ENCODE results near the gene CD160.
"Not testable (repeated sequence)": the region's sequence is repeated elsewhere in the genome, so short reads cannot be mapped to it uniquely, and the experiment has no call there.

CD160 gene, protein sequence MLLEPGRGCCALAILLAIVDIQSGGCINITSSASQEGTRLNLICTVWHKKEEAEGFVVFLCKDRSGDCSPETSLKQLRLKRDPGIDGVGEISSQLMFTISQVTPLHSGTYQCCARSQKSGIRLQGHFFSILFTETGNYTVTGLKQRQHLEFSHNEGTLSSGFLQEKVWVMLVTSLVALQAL

GRCh38 chr1:145719230-145720079 is at the start of gene CD160:
CD160 (plus strand) TSS chr1:145719499; CDS start chr1:145728328, 8,829 bp downstream.
- H3K27me3 ChIP-seq (ENCODE audit: low read depth, low read length), result peaks cover 6% of the 10 kb centered on the region
- H3K27ac ChIP-seq (ENCODE audit: low read length), result no peak within 1 kb of the TSS
- peaks cover 0 to 13% of the 10 kb centered on the region in 2 donors for H3K4me1 ChIP-seq (ENCODE audit: control insufficient read depth in 1 of 2, insufficient read depth in 2 of 2, low read length in 2 of 2)
- no peak within 1 kb of the TSS for H3K4me3 ChIP-seq (ENCODE audit: low read depth in 1 of 2, low read length in 2 of 2)
- H3K9me3 ChIP-seq (ENCODE audit: control insufficient read depth in 1 of 2, low read length in 2 of 2), result no peaks in the 10 kb centered on the region
- H3K36me3 ChIP-seq (ENCODE audit: control insufficient read depth in 1 of 2, insufficient read depth in 2 of 2, low read length in 2 of 2), result no peaks in the 10 kb centered on the region

- H3K27ac ChIP-seq (ENCODE audit: low read length); H3K36me3 ChIP-seq (ENCODE audit: control insufficient read depth in 1 of 2, insufficient read depth in 2 of 2, low read length in 2 of 2); H3K27me3 ChIP-seq (ENCODE audit: low read depth, low read length); H3K4me1 ChIP-seq (ENCODE audit: control insufficient read depth in 1 of 2, insufficient read depth in 2 of 2, low read length in 2 of 2); H3K9me3 ChIP-seq (ENCODE audit: control insufficient read depth in 1 of 2, low read length in 2 of 2); H3K4me3 ChIP-seq (ENCODE audit: low read depth in 1 of 2, low read length in 2 of 2): not testable (repeated sequence)
These were observed 48.1 kb upstream of the CD160 start for GRCh38 chr1:145670995-145671745.

DNA sequence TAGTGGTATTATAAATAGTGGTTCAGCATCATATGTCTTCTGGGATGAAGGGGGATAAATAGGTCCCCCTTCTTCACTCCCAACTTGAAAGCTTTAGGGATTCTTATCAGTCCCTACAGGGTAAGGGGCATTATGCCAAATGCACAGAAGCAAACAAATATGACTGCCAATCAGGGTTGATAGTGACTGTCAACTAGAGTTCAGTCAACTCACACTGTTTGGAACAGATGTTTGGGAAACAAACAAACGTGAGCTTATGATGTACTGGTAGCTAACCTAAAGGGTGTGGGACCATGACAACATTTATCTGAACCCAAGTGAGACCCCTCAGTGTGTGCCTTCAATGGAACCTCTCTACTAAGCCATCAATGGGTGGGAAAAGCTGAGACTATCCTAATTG is 46.1 kb upstream of the CD160 start:
- H3K4me3 ChIP-seq (ENCODE audit: low read depth in 1 of 2, low read length in 2 of 2); H3K36me3 ChIP-seq (ENCODE audit: control insufficient read depth in 1 of 2, insufficient read depth in 2 of 2, low read length in 2 of 2); H3K4me1 ChIP-seq (ENCODE audit: control insufficient read depth in 1 of 2, insufficient read depth in 2 of 2, low read length in 2 of 2); H3K27ac ChIP-seq (ENCODE audit: low read length); H3K9me3 ChIP-seq (ENCODE audit: control insufficient read depth in 1 of 2, low read length in 2 of 2); H3K27me3 ChIP-seq (ENCODE audit: low read depth, low read length): not testable (repeated sequence)

DNA sequence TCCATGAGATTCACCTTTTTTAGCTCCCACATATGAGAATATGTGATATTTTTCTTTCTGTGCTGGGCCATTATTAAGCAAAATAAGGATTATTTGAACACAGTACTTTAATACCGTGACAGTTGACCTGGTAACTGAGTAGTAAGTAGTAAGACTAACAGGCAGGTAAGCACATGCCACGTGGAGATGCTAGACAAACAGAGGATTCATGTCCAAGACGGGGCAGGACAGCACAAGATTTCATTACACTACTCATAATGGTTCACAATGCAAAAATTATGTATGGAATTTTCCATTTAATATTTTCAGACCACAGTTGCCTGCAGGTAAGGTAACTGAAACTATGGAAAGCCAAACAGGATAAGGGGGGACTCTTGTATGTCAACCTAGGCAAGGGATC is 34.4 kb upstream of the CD160 start:
- not testable (repeated sequence) for H3K4me1 ChIP-seq (ENCODE audit: control insufficient read depth in 1 of 2, insufficient read depth in 2 of 2, low read length in 2 of 2); H3K27me3 ChIP-seq (ENCODE audit: low read depth, low read length); H3K9me3 ChIP-seq (ENCODE audit: control insufficient read depth in 1 of 2, low read length in 2 of 2); H3K36me3 ChIP-seq (ENCODE audit: control insufficient read depth in 1 of 2, insufficient read depth in 2 of 2, low read length in 2 of 2); H3K27ac ChIP-seq (ENCODE audit: low read length); H3K4me3 ChIP-seq (ENCODE audit: low read depth in 1 of 2, low read length in 2 of 2)

DNA sequence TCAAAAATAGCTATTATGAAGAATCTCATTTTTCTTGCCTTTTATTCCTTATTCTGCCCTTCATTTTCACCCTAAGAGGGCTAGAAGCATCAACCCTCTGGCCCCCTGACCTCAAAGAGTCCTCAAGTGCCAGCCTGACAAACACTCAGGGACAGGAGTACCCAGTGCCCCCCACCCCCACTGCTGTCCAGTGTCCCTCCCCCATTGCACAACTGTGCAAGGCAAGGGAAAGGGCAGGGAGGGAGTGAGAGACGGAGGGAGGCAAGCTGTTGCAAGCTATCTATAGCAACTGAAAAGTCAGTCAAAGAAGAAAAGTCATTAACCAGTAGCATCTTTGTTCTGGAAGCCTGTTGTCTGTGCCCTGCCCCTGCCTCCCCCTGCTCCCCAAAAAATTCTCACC is 33.2 kb upstream of the CD160 start:
- not testable (repeated sequence) for H3K36me3 ChIP-seq (ENCODE audit: control insufficient read depth in 1 of 2, insufficient read depth in 2 of 2, low read length in 2 of 2); H3K27me3 ChIP-seq (ENCODE audit: low read depth, low read length); H3K9me3 ChIP-seq (ENCODE audit: control insufficient read depth in 1 of 2, low read length in 2 of 2); H3K27ac ChIP-seq (ENCODE audit: low read length); H3K4me1 ChIP-seq (ENCODE audit: control insufficient read depth in 1 of 2, insufficient read depth in 2 of 2, low read length in 2 of 2); H3K4me3 ChIP-seq (ENCODE audit: low read depth in 1 of 2, low read length in 2 of 2)

GRCh38 chr1:145688328-145688727 is 31.0 kb upstream of the CD160 start:
- Histone ChIP-seq H3K4me3 (ENCODE audit: low read depth in 1 of 2, low read length in 2 of 2) (no peak overlapping the region), H3K36me3 (ENCODE audit: control insufficient read depth in 1 of 2, insufficient read depth in 2 of 2, low read length in 2 of 2) (no peaks in the 10 kb centered on the region), H3K9me3 (ENCODE audit: control insufficient read depth in 1 of 2, low read length in 2 of 2) (no peaks in the 10 kb centered on the region), H3K27me3 (ENCODE audit: low read depth, low read length) (no peaks in the 10 kb centered on the region), H3K4me1 (ENCODE audit: control insufficient read depth in 1 of 2, insufficient read depth in 2 of 2, low read length in 2 of 2) (peaks cover 0 to 6% of the 10 kb centered on the region in 2 donors), H3K27ac (ENCODE audit: low read length) (no peak overlapping the region)

DNA sequence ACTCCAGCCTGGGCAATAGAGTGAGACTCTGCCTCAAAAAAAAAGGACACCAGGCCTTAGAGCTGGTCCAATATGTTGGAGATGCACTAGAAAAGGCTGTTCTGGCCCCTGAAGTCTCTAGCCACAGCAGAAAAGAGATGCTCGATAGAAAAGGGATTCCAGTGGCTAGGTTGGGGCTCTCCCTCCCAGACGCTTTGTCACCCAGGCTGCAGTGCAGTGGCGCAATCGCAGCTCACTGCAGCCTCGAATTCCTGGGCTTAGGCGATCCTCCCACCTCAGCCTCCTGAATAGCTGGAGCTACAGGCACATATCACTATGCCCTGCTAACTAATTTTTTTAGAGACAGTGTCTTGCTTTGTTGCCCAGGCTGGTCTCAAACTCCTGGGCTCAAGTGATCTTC is 30.4 kb upstream of the CD160 start:
- Histone ChIP-seq H3K36me3 (ENCODE audit: control insufficient read depth in 1 of 2, insufficient read depth in 2 of 2, low read length in 2 of 2) (no peaks in the 10 kb centered on the region), H3K4me1 (ENCODE audit: control insufficient read depth in 1 of 2, insufficient read depth in 2 of 2, low read length in 2 of 2) (peaks cover 0 to 6% of the 10 kb centered on the region in 2 donors), H3K27me3 (ENCODE audit: low read depth, low read length) (no peaks in the 10 kb centered on the region), H3K27ac (ENCODE audit: low read length) (no peak overlapping the region), H3K4me3 (ENCODE audit: low read depth in 1 of 2, low read length in 2 of 2) (no peak overlapping the region), H3K9me3 (ENCODE audit: control insufficient read depth in 1 of 2, low read length in 2 of 2) (no peaks in the 10 kb centered on the region)

GRCh38 chr1:145689922-145690321 is 29.4 kb upstream of the CD160 start:
- H3K4me3 ChIP-seq (ENCODE audit: low read depth in 1 of 2, low read length in 2 of 2), result no peak overlapping the region
- H3K4me1 ChIP-seq (ENCODE audit: control insufficient read depth in 1 of 2, insufficient read depth in 2 of 2, low read length in 2 of 2), result peaks cover 0 to 6% of the 10 kb centered on the region in 2 donors
- no peaks in the 10 kb centered on the region for H3K36me3 ChIP-seq (ENCODE audit: control insufficient read depth in 1 of 2, insufficient read depth in 2 of 2, low read length in 2 of 2)
- H3K27ac ChIP-seq (ENCODE audit: low read length), result no peak overlapping the region
- H3K27me3 ChIP-seq (ENCODE audit: low read depth, low read length), result no peaks in the 10 kb centered on the region
- no peaks in the 10 kb centered on the region for H3K9me3 ChIP-seq (ENCODE audit: control insufficient read depth in 1 of 2, low read length in 2 of 2)

- no peaks in the 10 kb centered on the region for H3K27me3 ChIP-seq (ENCODE audit: low read depth, low read length)
- peaks cover 0 to 6% of the 10 kb centered on the region in 2 donors for H3K4me1 ChIP-seq (ENCODE audit: control insufficient read depth in 1 of 2, insufficient read depth in 2 of 2, low read length in 2 of 2)
- no peaks in the 10 kb centered on the region for H3K36me3 ChIP-seq (ENCODE audit: control insufficient read depth in 1 of 2, insufficient read depth in 2 of 2, low read length in 2 of 2)
- no peaks in the 10 kb centered on the region for H3K9me3 ChIP-seq (ENCODE audit: control insufficient read depth in 1 of 2, low read length in 2 of 2)
- H3K4me3 ChIP-seq (ENCODE audit: low read depth in 1 of 2, low read length in 2 of 2), result no peak overlapping the region
- H3K27ac ChIP-seq (ENCODE audit: low read length), result no peak overlapping the region
These were observed 28.4 kb upstream of the CD160 start for GRCh38 chr1:145690587-145691558.

- peaks cover 0 to 6% of the 10 kb centered on the region in 2 donors for H3K4me1 ChIP-seq (ENCODE audit: control insufficient read depth in 1 of 2, insufficient read depth in 2 of 2, low read length in 2 of 2)
- H3K9me3 ChIP-seq (ENCODE audit: control insufficient read depth in 1 of 2, low read length in 2 of 2), result no peaks in the 10 kb centered on the region
- H3K27me3 ChIP-seq (ENCODE audit: low read depth, low read length), result no peaks in the 10 kb centered on the region
- no peak overlapping the region for H3K27ac ChIP-seq (ENCODE audit: low read length)
- H3K36me3 ChIP-seq (ENCODE audit: control insufficient read depth in 1 of 2, insufficient read depth in 2 of 2, low read length in 2 of 2), result no peaks in the 10 kb centered on the region
- no peak overlapping the region for H3K4me3 ChIP-seq (ENCODE audit: low read depth in 1 of 2, low read length in 2 of 2)
These were observed 26.4 kb upstream of the CD160 start for GRCh38 chr1:145692785-145693443.

Measured in muscle layer of duodenum (tissue), 2 donors.